GM13976 (cell line): ENCODE data around the gene QRFP.

Source experiments
- DNase-seq: peaks from one replicate; pipeline ENCODE4 v3.0.0; 2012; ENCODE audit warnings: low spot score
- in situ Hi-C: fragments of 300-500 bp; cut with MboI; formaldehyde crosslinking; loops from one replicate; pipeline ENCODE4 v1.12.0; 2022; ENCODE audit warnings: low sequenced_read_pairs, mixed read lengths, inconsistent platforms; ENCODE audit not compliant: unreplicated experiment
- TF ChIP-seq, protein P1 (sequence below): IDR thresholded peaks from 2 replicates; pipeline ENCODE4 v1.5.1; 2012; ENCODE audit warnings: borderline replicate concordance, mild to moderate bottlenecking; ENCODE audit not compliant: insufficient read depth; ENCODE audit errors: extremely low read depth, missing control alignments, control extremely low read depth

The QRFP gene

DNA sequence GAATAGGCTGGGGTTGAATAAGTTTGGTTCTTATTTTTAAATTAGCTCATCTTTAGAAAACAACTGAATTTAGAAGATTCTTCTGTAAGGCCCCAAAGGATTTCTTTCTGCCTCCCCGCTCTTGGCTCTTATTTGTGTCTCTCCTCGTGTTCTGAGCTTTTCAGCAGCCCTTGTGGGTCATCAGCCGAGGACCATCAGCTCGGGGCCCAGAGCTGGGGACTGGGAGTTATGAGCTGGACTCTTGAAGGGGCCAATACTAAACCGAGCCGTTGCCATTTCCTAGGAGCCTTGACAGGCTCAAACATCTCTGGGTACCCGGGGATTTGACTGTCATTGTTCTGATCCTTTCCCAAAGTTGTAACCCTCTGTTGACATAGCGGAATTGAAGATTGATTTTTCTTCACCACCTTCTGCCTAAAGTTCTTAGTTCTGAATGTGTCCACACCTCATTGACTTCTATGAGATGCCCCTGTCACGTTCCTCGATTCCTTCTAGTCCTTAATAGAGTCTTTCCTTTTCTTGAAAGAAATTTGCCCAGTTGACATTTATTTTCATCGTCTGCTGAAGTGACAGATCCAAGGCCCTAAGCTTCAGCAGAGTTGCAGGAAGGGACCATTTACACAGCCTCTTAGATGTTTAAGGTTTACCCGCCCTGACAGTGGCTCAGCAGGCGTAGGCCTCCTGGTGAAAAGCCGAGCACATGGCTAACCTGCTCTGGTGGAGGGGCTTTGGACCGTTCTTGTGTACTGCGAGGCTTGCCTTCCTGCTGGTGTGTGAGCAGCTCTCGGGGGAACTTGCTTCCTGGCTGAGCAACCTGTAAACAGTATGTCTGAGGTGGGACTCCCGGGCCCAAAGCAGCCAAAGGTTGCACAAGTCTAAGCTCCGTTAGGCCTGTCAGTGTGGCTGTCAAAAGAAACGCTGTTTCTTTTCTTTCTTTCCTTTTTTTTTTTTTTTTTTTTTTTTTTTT is 37.6 kb downstream of the QRFP start:
- TF ChIP-seq, protein P1, sequence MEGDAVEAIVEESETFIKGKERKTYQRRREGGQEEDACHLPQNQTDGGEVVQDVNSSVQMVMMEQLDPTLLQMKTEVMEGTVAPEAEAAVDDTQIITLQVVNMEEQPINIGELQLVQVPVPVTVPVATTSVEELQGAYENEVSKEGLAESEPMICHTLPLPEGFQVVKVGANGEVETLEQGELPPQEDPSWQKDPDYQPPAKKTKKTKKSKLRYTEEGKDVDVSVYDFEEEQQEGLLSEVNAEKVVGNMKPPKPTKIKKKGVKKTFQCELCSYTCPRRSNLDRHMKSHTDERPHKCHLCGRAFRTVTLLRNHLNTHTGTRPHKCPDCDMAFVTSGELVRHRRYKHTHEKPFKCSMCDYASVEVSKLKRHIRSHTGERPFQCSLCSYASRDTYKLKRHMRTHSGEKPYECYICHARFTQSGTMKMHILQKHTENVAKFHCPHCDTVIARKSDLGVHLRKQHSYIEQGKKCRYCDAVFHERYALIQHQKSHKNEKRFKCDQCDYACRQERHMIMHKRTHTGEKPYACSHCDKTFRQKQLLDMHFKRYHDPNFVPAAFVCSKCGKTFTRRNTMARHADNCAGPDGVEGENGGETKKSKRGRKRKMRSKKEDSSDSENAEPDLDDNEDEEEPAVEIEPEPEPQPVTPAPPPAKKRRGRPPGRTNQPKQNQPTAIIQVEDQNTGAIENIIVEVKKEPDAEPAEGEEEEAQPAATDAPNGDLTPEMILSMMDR: no peak
- DNase-seq: no peak
- in situ Hi-C loops: no loop called here

GRCh38 chr9:130857864-130858738 is 38.5 kb downstream of the QRFP start:
- TF ChIP-seq, protein P1: no peak
- DNase-seq: no peak
- in situ Hi-C loops: no loop called here

- DNase-seq: no peak
- in situ Hi-C loops: no loop called here
- TF ChIP-seq, protein P1: no peak
These were observed 40.1 kb downstream of the QRFP start for GRCh38 chr9:130856474-130856873.

GRCh38 chr9:130854835-130855234 is 41.8 kb downstream of the QRFP start:
- DNase-seq: no peak
- TF ChIP-seq, protein P1: no peak
- in situ Hi-C loops: no loop called here

DNA sequence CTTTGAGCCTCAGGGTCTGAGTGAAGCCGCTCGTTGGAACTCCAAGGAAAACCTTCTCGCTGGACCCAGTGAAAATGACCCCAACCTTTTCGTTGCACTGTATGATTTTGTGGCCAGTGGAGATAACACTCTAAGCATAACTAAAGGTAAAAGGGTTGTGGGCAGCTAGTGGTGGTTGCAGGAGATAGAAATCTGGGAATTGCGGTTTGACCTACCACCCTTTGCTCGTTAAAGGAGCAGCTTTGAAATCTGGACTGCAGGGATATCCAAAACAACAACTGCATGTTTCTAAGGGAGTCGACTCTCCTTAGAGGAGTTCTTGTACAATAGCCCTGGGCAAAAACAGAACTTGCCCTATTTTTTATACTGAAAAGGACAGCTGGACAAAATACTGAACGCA is 42.5 kb downstream of the QRFP start:
- TF ChIP-seq, protein P1: no peak
- in situ Hi-C loops: no loop called here
- no peak for DNase-seq

DNA sequence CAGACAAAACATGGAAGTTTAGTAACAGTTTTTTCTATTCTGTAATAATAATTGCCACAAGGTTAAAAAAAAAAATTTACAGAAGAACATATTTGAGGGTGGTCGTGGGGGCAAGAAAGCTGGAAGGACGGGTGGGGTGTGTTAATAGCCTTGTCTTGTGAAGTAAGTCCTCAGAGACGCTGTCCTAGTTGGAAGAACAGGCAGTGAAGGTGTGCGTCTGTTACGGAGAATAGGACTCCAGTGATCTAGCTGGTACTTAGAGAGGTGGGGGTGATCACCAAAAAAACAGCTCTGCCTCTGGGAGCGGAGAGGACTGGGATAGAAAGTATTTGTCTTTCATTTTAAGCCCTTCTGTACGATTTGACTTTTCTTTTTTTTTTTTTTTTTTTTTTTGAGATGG is 43.8 kb downstream of the QRFP start:
- TF ChIP-seq, protein P1: no peak
- DNase-seq: no peak
- in situ Hi-C loops: no loop called here
